Stimulated activated CD4-positive, alpha-beta T cell treated with anti-CD3 and anti-CD28 coated beads, Interleukin-4, amount 100 ng/mL, for 4 hours (primary cell): ENCODE measurements around the gene FRMPD4.

Experiments used
- DNase-seq, 2 experiments: peaks; one replicate each; pipeline ENCODE4 v3.0.0-alpha.2; 2020

The FRMPD4 gene

GRCh38 chrX:12563121-12563520, 424.8 kb downstream of the FRMPD4 start:
- no peak for DNase-seq

GRCh38 chrX:12564221-12564620, 425.9 kb downstream of the FRMPD4 start:
- DNase-seq, result no peak

GRCh38 chrX:12567857-12568256, 429.6 kb downstream of the FRMPD4 start:
- no peak for DNase-seq

DNA sequence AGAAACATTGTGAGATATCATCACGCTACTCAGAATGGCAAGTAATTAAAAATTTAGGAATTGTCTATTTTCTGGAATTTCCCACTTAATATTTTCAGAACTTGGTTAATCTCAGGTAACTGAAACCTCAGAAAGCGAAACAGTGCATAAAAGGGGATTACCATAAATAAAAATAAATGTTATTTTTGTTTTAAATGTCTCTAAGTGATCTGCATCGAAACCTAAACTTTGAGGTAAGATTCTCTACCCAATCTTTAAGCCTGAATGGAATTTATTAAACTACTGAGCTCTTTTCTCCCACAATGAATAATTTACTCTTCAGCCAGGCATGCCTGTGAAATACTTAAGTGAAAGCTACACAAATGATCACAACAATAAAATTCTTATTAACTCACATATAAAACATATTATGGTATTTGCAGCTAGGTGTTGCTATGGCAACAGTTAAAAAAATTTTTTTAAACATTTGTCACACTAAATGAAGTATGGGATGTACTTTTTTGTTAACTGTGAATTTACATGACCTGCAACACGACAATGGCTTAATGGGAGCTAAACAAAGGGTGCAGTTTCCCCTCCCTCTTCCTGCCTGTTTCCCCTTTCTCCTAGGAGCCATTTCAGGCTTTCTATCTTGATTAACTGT, 432.7 kb downstream of the FRMPD4 start:
- DNase-seq, result no peak

DNA sequence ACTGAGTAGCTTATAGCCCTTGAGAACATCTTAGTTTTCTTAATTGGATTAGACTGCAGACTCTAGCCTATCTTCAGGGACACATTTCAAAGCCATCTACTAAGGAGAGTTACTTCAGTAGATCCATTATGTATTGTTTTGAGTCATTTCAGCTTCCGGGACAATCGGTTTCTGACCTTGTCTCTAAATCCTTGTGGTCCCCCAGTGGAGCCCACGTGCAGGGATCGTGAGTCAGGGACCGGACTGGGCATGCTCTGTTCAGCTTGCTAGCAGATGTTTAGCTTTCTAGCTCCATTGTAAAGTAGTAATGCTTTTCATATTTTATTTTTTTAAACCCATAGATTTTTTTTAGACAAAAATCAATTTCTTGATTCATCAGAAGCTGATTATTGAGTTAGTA, 441.0 kb downstream of the FRMPD4 start:
- no peak for DNase-seq

- DNase-seq, result no peak
Measured at GRCh38 chrX:12580548-12580947, 442.3 kb downstream of the FRMPD4 start.

DNA sequence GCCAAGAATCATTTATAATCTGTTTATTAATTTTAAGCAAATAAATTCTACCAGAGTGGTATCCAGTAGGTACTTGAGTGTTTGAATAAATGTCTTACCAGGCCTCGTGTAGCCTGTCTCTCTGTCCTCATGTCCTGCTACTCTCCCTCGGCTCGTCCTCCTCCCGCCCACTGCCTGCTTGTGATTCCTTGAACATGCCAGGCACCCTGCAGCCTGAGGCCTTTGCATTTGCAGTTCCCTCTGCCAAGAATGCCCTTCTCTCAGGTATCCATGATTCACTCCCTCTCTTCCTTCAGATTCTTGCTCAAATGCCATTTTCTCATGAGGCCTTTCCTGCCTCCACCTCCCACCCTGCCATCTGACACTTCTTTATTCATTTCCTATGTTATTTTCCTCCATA, 443.3 kb downstream of the FRMPD4 start:
- DNase-seq, result no peak

GRCh38 chrX:12582649-12583048, 444.4 kb downstream of the FRMPD4 start:
- DNase-seq, result no peak

DNA sequence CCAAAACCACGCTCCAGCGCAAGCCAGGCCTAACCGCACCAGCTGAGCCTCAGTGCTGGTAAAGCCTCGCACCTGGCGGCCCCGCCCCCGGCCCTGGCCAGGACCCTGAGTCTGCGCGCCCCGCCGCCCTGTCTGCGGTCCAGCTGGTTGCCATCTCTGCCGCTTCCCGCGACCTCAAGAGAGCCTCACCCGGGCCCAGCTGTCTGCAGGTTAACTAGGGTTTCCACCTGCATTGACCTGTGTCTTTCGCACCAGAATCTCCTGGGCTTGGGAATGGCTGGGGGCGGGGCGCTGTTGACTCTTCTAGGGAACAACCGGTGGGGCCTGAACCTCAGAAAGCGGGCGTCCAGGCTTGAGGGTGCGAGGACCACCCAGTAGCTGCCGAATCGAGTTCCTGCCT, 445.3 kb downstream of the FRMPD4 start:
- no peak for DNase-seq

DNA sequence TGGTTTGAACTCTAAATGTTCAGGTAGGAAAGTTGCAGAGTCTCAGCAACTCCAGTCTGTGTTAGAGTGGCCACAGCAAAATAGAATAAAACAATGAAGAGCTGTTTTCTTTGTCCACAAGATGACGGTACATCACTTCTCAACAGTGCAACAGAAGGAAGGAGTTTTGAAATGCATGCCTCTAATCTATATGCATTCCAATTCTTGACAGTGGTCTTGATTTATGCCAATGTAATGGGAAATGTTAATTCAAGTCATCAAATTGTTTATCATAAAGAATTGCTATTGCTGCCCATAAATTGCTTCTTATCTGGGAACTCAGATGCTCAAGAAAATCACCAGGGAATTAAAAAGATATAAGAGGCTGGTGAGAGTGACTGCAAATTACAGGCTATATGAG, 457.4 kb downstream of the FRMPD4 start:
- DNase-seq, result no peak

DNA sequence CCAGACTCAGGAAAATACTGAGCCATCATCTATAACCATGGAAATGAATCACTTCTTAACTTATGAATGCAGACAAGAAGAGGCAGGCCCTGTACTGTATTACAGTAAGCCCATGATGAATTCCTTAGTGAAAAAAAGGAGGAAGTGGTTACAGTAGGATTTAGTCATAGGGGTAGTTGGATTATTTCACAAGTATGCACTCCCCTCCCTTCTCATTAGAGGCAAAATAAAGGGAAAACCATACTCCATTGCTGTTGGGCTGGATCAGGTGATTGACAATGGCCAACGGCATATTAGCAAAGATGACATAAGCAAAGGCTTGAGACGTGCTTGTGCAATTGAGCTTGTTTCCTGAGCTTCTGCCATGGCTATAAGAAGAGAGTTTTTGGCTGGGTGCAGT, 471.8 kb downstream of the FRMPD4 start:
- no peak for DNase-seq

DNA sequence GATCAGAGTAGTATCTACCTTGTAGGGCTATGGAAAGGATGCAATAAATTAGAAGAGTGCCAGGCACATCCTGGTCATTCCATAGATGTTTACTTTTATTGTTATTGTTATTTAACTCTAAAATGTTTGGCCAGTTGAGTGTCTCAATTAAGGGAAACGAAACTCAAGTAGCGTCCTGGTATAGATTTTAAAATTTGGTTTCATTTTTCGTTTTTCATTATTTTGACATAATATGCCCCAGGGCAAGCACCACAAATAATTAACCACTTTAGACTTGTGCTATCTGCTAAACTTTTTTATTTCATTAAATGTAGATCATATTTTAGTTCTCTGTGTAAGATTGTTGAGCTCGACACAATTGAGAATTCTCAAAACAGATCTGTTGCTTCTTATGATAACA, 473.2 kb downstream of the FRMPD4 start:
- no peak for DNase-seq

DNA sequence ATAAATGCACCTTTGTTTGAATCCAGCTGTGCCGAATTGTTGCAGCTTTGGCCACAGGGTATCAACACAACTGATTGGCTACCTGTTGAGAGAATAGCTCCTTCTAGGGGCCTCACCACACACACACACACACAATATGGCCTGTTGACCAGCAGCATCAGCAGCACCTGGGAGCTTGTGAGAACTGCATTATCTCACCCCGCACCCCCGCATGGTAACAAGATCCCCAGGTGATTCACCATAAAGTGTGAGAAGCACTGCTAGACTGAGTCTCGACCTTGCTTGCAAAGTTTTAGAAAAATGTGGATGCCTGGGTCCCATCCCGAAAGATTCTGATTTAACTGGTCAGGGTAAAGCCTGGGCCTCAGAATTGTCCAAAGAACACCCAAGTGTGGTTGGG, 476.0 kb downstream of the FRMPD4 start:
- no peak for DNase-seq

DNA sequence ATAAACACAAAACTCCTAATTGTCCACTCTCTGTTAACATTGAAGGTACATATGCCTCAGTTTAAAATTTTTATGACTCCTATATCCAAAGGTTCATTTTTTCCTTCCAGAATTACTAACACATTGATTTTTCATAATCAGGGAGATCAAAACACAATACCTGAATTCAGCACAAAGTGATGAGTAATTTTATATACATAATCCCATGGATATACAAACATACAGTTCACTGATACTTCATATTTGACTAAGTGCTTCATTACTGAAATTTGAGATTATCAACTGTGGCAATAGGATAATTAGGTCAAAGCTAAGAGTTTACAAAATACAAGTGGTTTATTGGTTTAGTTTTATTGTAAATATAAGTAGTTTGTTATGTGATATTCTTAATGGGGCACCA, 476.8 kb downstream of the FRMPD4 start:
- no peak for DNase-seq

GRCh38 chrX:12617241-12617640, 479.0 kb downstream of the FRMPD4 start:
- DNase-seq, result no peak

DNA sequence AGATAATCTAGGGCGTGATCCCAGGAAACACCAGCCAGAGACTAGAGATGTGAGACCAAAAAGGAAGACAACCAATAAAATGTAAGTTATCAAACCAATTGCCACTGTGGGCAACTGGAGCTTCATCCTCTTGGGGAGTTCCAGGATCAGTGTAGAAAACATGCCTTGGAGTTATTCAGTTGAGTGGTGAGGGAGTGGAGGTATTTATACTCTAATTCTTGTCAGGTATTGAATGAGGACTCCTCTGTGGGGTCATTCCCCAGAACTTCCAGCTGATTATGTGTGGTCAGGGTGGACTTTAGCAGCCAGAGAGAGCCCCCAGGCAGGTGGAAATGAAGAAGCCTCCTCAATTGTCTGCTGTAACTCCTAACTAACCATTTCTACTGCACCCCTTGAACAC, 509.0 kb downstream of the FRMPD4 start:
- DNase-seq, result no peak

GRCh38 chrX:12648995-12649394, 510.7 kb downstream of the FRMPD4 start:
- no peak for DNase-seq

GRCh38 chrX:12657433-12657832, 519.2 kb downstream of the FRMPD4 start:
- DNase-seq, result no peak

- no peak for DNase-seq
Measured at GRCh38 chrX:12657881-12658280, 519.6 kb downstream of the FRMPD4 start.

DNA sequence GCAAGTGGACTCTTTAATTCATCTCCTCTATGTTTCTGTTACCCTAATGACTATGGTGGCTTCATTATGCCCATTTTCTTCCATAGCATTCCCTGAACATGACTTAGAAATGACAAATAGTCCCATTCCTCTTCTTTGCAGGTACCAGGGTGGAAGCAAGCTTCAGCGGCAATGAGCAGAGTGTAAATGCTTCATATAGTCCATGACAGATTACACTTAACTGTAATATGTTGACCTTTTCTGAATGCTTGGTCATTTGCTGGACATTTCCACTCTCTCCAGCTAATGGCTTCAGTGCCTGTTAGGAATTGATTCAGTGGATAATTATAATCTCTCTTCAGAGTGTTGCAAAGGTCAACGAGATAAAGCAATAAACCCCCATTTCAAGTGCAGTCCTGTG, 523.2 kb downstream of the FRMPD4 start:
- DNase-seq, result no peak

DNA sequence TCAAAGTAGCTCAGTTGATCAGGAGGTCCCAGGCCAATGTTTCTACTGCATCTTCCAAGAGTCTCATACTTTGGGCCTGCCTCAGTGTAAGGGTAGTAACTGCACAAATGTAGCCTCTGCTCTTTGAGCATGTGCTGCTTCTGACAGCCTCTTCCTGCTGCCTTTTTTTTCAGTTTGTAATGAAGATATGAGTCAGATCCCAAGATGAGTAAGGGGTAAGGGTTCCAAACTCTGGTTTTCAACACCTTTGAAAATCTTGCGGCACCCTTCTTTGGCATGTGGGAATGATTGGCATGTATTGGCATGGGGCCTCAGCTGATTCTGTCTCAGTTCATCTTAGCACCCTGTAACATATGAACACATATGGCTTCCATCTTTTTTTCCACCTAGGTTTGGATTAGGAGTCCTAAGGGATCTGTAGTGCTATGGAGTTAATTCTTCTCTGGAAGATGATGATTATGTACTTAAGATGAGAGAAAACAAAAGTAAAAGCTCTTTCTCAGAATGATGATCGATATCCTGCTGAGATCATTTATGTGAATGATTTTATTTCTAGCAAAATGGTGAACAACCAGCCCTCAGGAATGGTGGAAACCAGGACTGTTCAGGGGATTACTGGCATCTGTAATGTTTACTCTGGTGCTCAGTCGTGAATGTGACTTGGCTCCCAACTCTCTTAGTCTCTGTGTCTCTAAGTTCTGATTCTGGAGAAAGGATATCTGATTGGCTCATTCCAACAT, 534.3 kb downstream of the FRMPD4 start:
- DNase-seq, result no peak

DNA sequence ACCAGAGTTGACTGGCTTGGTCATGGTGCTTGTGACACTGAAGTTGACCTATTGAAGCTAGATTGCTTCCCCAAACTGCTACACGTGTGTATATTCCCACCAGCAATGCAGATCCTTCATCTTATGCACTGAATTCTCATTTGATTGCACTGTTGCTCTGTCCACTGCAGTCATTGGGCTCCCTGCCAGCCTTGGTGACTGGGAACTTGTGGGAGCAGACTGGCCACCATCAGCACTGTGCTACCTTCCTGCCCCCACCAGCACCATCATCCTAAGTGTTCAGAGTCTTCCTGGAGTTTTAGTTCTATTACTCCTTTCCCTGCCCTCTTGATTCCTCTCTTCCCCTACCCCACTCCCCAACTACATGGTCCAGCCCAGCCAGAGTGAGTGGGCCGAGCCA, 535.2 kb downstream of the FRMPD4 start:
- DNase-seq, result no peak

DNA sequence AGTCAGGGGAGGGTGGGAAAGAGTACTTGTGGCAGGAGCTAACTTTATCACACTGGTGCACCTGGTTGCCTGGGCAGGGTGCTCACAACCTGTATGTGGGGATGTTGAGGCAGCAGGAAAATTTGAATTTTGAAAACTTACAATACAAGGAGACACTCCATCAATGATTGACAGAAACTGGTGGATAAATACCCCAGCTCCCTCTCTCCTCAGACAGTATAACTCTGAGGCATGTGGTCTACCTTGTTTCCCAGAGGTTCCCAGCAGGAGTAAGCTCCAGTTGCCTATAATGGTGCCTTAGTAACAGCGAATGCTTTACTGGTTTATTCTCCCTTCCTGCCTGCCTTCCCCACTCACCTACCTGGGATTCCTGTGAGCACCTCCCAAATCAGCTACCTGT, 541.2 kb downstream of the FRMPD4 start:
- DNase-seq, result no peak

DNA sequence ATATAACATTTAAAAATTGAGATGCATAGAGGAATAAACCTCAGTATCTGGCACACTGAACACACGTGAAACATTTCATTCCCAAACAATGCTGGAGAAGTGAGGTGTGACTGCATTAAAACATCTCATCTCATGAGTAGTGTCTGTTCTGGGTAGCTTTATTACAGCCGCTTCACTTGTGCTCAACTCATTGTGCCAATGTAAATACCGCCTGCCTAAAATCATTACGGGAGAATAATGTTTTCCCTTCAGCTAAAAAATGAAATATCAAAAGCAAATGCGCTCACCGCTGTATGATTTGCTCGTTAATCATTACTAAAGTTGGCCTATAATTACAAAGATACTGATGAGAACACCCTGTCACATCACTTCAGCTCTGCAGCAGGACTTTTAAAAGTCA, 542.8 kb downstream of the FRMPD4 start:
- DNase-seq, result no peak

DNA sequence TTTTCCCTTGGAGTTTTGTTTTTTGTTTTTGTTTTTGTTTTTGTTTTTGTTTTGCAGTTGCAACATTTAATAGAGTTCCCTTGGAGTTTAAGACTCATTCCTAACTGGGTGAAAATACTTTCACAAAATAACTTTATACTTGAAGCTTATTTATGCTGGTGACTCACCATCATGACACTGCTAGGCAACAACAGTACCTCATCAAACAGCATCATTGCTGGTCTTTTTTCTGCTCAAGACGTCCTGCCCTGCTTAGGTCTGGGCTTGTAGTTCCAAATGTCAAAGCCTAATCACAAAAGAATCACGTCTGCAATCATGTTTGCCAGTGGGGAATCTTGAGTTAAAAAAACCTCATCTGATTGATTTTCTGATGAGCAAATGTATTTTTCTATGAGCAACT, 547.3 kb downstream of the FRMPD4 start:
- DNase-seq, result no peak
